Activated CD4-positive, alpha-beta T cell treated with anti-CD3 and anti-CD28 coated beads for 48 hours (primary cell): Measurements from ENCODE around the gene LGALS9B.
"Not testable (repeated sequence)": the region's sequence is repeated elsewhere in the genome, so short reads cannot be mapped to it uniquely, and the experiment has no call there.

Source experiments
- DNase-seq: peaks from one replicate; pipeline ENCODE4 v3.0.0-alpha.2; 2020

The LGALS9B gene

GRCh38 chr17:20401306-20402022, 65.9 kb downstream of the LGALS9B start:
- not testable (repeated sequence) for DNase-seq

- not testable (repeated sequence) for DNase-seq
Measured at GRCh38 chr17:20400559-20401305, 66.6 kb downstream of the LGALS9B start.
